Osteoblast (primary cell): ENCODE results near the gene HPN. TPM values are rescaled to one million over a fixed set of nuclear protein-coding genes. Genes with fewer than 3 reads are reported as not detected.
"Not testable (repeated sequence)": the region's sequence is repeated elsewhere in the genome, so short reads cannot be mapped to it uniquely, and the experiment has no call there.

ENCODE experiments used
- DNase-seq: peaks from one replicate; pipeline ENCODE4 v3.0.0; 2011; ENCODE audit warnings: low spot score, mixed read lengths; ENCODE audit not compliant: insufficient read length; ENCODE audit errors: missing footprints
- H2AFZ ChIP-seq: 2 replicates; pipeline ENCODE4 v1.6.0; 2011; ENCODE audit warnings: mild to moderate bottlenecking, low read length
- H3K27ac ChIP-seq: 2 replicates; pipeline ENCODE4 v1.5.1; 2011; ENCODE audit warnings: mild to moderate bottlenecking, low read depth, low read length, moderate library complexity
- H3K27me3 ChIP-seq: 2 replicates; pipeline ENCODE4 v1.6.0; 2012; ENCODE audit warnings: mild to moderate bottlenecking, control low read depth, inconsistent platforms, low read length, moderate library complexity; ENCODE audit not compliant: insufficient read depth
- H3K36me3 ChIP-seq: 2 replicates; pipeline ENCODE4 v1.5.1; 2011; ENCODE audit warnings: mild to moderate bottlenecking, low read length, control low read depth, moderate library complexity; ENCODE audit not compliant: insufficient read depth
- H3K4me1 ChIP-seq: 2 replicates; pipeline ENCODE4 v1.5.1; 2011; ENCODE audit warnings: mild to moderate bottlenecking, low read length, control low read depth, moderate library complexity; ENCODE audit not compliant: insufficient read depth
- H3K4me2 ChIP-seq: 2 replicates; pipeline ENCODE4 v1.6.0; 2011; ENCODE audit warnings: mild to moderate bottlenecking, low read length; ENCODE audit not compliant: insufficient read depth
- H3K4me3 ChIP-seq: fragments of 200-600 bp; sonication (generic); 3 replicates; pipeline ENCODE4 v1.5.1; 2012; ENCODE audit warnings: mild to moderate bottlenecking, low read length, inconsistent platforms; ENCODE audit not compliant: insufficient read depth
- H3K79me2 ChIP-seq: 2 replicates; pipeline ENCODE4 v1.6.0; 2012; ENCODE audit warnings: mild to moderate bottlenecking, low read length, control low read depth, inconsistent platforms; ENCODE audit not compliant: insufficient read depth
- H3K9me3 ChIP-seq: 2 replicates; pipeline ENCODE4 v1.5.1; 2011; ENCODE audit warnings: low read depth, low read length, control low read depth
- H4K20me1 ChIP-seq: 2 replicates; pipeline ENCODE4 v1.6.0; 2012; ENCODE audit warnings: mild to moderate bottlenecking, low read length, control low read depth; ENCODE audit not compliant: insufficient read depth
- total RNA-seq: library from RNA; depleted of rRNA; stranded (reverse); fragments of >200 nt; gene quantifications from 2 replicates; pipeline ENCODE4 v1.2.3, GENCODE V29; 2012
- TF ChIP-seq, protein P1 (sequence below): IDR thresholded peaks from 2 replicates; pipeline ENCODE4 v1.5.1; 2011; ENCODE audit warnings: mild to moderate bottlenecking, low read depth, low read length, moderate library complexity; ENCODE audit errors: extremely low read depth

Gene HPN
- total RNA-seq, 1 donor, result under 0.01 TPM

DNA sequence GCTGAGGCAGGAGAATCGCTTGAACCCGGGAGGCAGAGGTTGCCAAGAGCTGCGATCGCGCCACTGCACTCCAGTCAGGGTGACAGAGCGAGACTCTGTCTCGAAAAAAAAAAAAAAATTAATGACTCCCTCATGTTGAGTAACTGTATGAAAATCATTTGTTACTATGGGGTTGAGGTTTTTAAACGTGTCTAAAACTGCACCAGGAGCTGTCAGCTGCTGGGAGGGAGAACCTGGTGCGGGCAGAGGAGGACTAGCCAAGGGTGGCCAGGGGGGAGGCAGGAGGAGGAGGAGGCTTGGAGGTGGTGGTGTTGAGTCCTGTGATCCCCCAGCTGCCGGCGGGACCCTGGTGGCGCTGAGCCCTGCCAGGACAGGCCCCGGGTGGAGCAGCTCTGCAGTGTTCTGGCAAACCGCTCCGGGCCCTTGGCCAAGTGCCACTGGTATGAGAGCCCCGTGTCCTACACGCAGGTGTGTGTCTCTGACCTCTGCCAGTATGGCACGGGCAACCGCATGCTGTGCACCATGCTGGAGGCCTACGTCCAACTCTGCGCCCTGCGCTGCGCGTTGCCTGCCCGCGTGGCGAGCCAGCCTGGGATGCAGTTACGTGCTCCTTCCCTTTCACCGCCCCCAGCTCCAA is 57.0 kb downstream of the HPN start:
- Histone ChIP-seq H3K4me3 (no peak overlapping the region), H3K36me3 (no peaks in the 10 kb centered on the region), H3K9me3 (no peaks in the 10 kb centered on the region), H2AFZ (no peak overlapping the region), H3K4me1 (no peaks in the 10 kb centered on the region), H3K27ac (no peak overlapping the region), H3K27me3 (peaks cover 1% of the 10 kb centered on the region), H4K20me1 (no peaks in the 10 kb centered on the region), H3K4me2 (no peak overlapping the region), H3K79me2 (no peaks in the 10 kb centered on the region)
- TF ChIP-seq, protein P1, sequence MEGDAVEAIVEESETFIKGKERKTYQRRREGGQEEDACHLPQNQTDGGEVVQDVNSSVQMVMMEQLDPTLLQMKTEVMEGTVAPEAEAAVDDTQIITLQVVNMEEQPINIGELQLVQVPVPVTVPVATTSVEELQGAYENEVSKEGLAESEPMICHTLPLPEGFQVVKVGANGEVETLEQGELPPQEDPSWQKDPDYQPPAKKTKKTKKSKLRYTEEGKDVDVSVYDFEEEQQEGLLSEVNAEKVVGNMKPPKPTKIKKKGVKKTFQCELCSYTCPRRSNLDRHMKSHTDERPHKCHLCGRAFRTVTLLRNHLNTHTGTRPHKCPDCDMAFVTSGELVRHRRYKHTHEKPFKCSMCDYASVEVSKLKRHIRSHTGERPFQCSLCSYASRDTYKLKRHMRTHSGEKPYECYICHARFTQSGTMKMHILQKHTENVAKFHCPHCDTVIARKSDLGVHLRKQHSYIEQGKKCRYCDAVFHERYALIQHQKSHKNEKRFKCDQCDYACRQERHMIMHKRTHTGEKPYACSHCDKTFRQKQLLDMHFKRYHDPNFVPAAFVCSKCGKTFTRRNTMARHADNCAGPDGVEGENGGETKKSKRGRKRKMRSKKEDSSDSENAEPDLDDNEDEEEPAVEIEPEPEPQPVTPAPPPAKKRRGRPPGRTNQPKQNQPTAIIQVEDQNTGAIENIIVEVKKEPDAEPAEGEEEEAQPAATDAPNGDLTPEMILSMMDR, result no peak
- DNase-seq, result peak; percentile 86

DNA sequence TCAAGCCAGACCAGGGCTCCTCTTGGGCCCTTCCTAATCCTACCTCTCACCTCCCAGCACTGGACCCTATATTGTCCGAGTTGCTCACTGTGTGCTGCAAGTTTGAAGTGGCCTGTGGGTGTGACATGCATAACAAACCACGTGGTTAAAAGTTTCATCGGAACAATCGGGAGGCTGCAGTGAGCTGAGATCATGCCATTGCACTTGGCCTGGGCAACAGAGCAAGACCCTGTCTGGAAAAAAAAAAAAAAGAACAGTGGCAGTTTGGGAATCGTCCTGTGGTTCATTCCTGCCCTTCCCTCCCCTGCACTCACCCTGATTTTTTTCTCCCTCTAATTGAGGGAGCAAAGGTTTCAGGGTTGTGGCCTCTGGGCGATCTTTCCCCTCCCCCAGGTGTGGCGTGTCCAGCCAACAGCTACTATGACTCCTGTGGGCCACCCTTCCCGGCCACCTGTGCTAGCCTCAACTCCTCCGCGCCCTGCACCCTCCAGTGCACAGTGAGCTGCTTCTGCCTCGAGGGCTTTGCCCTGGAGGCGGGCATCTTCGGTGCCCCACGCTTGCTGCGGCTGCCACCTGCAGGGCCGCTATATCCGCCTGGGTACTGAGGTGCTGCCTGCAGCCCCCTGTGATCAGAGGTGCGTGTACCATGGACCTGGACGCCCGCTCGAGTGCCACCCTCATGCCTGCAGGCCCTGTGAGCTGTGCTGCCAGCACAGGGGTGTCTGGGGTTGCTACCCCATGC is 57.8 kb downstream of the HPN start:
- Histone ChIP-seq H3K79me2 (no peaks in the 10 kb centered on the region), H4K20me1 (no peaks in the 10 kb centered on the region), H3K27ac (no peak overlapping the region), H3K36me3 (no peaks in the 10 kb centered on the region), H3K4me3 (no peak overlapping the region), H3K27me3 (no peaks in the 10 kb centered on the region), H3K9me3 (no peaks in the 10 kb centered on the region), H3K4me2 (no peak overlapping the region), H2AFZ (no peak overlapping the region), H3K4me1 (no peaks in the 10 kb centered on the region)
- TF ChIP-seq, protein P1, result no peak
- peak; percentile 57 for DNase-seq

DNA sequence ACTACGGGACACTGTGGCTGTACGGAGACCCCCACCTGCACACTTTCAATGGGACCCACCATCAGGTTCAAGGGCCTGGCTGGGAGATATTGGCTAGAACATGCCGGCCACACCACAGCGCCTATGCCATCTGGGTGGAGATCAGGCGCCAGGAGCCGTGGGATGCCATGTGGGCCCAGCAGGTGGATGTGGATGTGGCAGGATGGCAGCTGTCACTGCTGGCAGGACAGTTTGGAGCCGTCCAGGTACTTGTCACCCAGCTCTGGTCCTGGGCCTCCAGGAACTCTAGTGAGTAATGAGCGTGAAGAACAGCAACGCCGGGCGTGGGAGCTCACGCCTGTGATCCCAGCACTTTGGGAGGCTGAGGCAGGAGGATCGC is 58.4 kb downstream of the HPN start:
- no peaks in the 10 kb centered on the region for H3K9me3 ChIP-seq
- H3K36me3 ChIP-seq, result no peaks in the 10 kb centered on the region
- no peaks in the 10 kb centered on the region for H3K27me3 ChIP-seq
- H3K4me3 ChIP-seq, result no peak overlapping the region
- DNase-seq, result no peak
- no peak overlapping the region for H3K4me2 ChIP-seq
- no peak overlapping the region for H3K27ac ChIP-seq
- TF ChIP-seq, protein P1, result no peak
- H4K20me1 ChIP-seq, result no peaks in the 10 kb centered on the region
- H3K79me2 ChIP-seq, result no peaks in the 10 kb centered on the region
- no peaks in the 10 kb centered on the region for H3K4me1 ChIP-seq
- H2AFZ ChIP-seq, result no peak overlapping the region

DNA sequence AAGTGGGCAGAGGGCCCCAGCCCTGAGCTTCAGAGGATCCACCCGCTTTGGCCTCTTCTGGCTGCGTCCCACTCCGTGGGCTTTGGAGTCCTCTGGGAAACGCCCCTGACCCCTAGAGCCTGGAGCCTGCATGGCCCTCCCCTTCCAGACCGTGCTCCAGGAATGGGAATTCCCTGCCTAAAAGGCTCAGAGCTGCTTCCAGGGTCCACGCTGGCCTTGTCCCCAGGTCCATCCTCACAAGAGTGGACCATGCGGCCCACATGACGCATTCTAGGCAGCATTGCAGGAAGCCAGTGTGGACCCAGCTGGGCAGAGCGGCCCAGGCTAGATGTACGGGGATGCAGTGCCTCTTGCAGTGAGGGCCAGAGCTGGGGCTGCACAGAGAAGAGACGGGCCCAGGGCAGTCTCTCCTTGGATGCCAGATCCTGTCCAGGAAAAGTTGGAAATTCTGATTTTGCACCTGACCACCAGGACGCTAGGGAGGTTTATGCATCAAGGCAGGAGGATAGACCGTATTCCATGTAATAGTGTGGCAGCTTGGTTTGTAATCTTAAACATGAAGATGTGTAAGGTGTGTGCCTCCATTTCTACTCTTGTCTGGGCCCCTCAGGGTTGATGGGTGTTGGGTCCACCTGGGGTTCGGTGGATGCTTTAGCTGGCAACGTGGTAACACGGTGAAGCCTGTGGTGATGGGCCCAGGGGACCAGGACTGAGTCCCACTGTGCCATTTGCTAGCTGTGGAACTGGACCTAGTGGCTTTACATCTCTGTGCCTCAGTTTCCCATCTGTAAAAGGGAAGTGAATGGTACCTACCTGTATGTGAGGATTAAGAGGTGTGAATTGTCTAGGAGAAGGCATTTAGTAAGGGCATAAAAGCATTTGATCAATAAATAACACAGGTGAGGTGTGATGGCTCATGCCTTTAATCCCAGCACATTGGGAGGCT is 59.3 kb downstream of the HPN start:
- Histone ChIP-seq H3K79me2 (no peaks in the 10 kb centered on the region), H2AFZ (no peak overlapping the region), H3K4me2 (no peak overlapping the region), H3K36me3 (no peaks in the 10 kb centered on the region), H3K4me1 (no peaks in the 10 kb centered on the region), H3K9me3 (no peaks in the 10 kb centered on the region), H3K27me3 (no peaks in the 10 kb centered on the region), H4K20me1 (no peaks in the 10 kb centered on the region), H3K4me3 (no peak overlapping the region), H3K27ac (no peak overlapping the region)
- TF ChIP-seq, protein P1, result no peak
- peak; percentile 50 for DNase-seq

DNA sequence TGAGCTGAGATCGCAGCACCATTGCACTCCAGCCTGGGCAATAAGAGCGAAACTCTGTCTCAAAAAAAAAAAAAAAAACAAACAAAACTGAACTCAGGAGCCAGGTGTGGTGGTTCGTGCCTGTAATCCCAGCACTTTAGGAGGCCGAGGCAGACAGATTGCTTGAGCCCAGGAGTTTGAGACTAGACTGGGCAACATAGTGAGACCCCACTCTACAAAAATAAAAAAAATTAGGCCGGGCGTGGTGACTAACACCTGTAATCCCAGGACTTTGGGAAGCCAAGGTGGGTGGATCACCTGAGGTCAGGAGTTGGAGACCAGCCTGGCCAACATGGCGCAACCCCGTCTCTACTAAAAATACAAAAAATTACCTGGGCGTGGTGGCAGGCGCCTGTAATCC is 60.4 kb downstream of the HPN start:
- not testable (repeated sequence) for H3K4me3 ChIP-seq, DNase-seq, H3K9me3 ChIP-seq, H3K36me3 ChIP-seq, H2AFZ ChIP-seq, H3K4me1 ChIP-seq, H3K79me2 ChIP-seq, H4K20me1 ChIP-seq, H3K27ac ChIP-seq, H3K27me3 ChIP-seq, H3K4me2 ChIP-seq
